ENCODE results near the gene C1QTNF9.
"Not testable (repeated sequence)": the region's sequence is repeated elsewhere in the genome, so short reads cannot be mapped to it uniquely, and the experiment has no call there.

The C1QTNF9 gene, protein sequence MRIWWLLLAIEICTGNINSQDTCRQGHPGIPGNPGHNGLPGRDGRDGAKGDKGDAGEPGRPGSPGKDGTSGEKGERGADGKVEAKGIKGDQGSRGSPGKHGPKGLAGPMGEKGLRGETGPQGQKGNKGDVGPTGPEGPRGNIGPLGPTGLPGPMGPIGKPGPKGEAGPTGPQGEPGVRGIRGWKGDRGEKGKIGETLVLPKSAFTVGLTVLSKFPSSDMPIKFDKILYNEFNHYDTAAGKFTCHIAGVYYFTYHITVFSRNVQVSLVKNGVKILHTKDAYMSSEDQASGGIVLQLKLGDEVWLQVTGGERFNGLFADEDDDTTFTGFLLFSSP

DNA sequence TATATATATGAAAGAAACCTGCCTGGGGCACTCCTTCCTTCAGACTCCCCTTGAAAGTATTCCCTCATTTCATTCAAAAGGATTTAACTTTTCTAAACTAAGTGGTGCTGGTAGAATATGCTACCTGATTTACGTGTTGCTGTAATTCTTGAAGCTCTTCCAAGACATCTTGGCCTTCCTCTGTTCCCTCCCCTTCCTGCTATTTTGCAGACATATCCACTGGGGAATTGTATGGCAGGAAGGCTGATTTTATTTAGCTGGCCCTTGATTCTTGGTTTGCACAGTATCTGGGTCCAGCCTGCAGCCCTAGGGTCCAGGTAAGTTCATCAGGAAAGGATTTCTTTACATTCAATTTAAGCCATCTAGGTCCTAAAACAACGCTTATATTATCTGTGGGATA is at the start of gene C1QTNF9:
C1QTNF9 (plus strand) TSS at position 281 of the 400 bp plus-strand sequence. CDS start 6,424 bp downstream, outside the sequence.
- DNase-seq, result not testable (repeated sequence)

DNA sequence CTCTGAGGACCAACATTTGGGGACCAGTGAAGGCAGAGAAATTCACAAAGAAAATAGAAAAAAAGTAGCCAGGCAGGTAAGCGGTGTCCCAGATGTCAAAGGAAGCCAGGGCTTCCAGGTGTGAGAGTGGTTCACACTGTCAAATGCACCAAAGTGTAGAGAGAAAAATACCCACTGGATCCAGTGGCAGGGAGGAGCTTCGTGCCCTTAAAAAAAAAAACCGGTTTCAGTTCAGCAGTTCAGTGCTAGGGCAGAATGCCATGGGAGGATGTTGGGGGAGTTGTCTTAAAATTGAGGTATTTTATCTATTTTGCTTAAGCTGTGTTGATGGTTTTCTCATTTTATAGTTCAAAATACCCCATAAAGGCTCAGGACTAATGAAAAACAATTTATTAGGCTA is 47.8 kb upstream of the C1QTNF9 start:
- DNase-seq, result no peak

DNA sequence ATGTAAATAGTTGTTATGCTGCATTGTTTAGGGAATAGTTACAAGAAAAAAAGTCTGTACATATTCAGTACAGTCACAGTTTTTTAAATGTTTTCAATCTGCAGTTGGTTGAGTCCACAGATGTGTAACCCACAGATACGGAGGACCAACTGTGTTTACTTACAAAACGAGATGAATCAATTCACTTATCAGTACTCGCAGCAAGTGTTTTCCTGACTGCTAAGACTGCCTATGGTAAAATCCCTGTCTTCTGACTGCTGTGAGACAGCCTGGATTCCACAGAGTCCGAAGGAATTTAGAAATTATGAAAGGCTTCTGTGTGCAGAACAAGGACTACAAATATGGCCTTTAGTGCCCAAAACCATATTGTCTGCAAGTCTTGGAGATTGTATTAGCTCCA is 45.7 kb upstream of the C1QTNF9 start:
- DNase-seq, result no peak

- DNase-seq, result no peak
These were observed 44.4 kb upstream of the C1QTNF9 start for GRCh38 chr13:24264976-24265375.

DNA sequence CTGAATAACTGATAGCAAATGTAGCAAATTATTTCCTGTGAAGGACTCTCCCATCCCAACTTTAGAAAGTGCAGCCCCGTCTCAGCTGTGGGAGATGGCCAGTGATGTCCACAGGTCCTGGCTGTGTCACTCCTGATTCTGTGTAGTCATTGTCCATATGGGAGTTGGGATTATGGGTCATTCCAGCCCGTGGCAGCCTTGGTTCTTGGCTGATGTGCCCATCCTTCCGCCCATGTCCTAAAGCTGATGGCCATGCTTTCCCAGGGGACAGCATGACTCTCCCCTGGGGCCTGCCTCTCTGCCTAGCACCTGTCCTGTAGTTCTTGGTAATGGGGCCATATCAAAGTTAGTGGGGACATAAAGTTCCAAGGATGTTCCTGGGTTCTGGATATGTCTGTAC is 43.9 kb upstream of the C1QTNF9 start:
- no peak for DNase-seq

DNA sequence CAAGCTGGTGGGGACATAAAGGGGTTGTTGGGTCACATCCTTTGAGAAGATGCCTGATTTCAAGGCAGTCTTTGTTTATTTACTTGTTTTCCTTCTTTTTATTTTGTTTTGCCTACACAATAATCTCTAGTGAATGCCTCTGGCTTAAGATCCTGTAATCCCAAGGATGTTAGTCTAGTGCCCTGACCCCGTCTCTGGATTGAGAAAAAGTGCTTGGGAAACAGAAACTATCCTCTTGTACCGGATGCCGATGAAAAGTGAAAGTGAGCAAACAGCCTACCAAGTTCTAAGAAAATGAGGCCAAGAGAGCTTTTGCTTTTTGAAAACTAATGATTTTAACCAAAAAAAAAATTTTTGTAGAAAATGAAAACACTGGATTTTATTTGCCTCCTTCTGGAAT is 42.1 kb upstream of the C1QTNF9 start:
- DNase-seq, result peak; percentile 61

DNA sequence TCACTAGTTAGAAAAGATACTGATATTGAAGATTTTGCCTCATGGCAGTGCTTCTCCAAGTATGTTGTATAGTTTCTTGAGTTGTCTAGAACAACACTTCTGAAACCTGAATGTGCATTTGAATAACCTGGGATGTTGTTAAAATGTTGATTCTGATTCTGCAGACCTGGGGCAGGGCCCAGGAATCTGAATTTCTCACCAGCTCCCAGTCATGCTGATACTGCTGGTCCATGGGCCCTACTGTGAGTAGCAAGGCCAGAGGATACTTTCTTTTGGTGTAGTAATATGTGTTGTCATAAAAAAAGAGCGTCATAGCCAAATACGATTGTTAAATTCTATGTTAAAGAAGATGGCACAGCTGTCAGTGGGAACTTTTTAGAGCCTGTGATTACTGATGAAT is 41.6 kb upstream of the C1QTNF9 start:
- peak; percentile 29 for DNase-seq

GRCh38 chr13:24269821-24270220 is 39.6 kb upstream of the C1QTNF9 start:
- no peak for DNase-seq

GRCh38 chr13:24270639-24271141 is 38.7 kb upstream of the C1QTNF9 start:
- DNase-seq, result peak; percentile 78

GRCh38 chr13:24271231-24271600 is 38.2 kb upstream of the C1QTNF9 start:
- DNase-seq, result no peak

- DNase-seq, result peak; percentile 51
These were observed 37.6 kb upstream of the C1QTNF9 start for GRCh38 chr13:24271601-24272451.

GRCh38 chr13:24272452-24273161 is 36.8 kb upstream of the C1QTNF9 start:
- no peak for DNase-seq

- no peak for DNase-seq
These were observed 35.5 kb upstream of the C1QTNF9 start for GRCh38 chr13:24273926-24274325.

GRCh38 chr13:24274452-24275021 is 34.8 kb upstream of the C1QTNF9 start:
- peak; percentile 29 for DNase-seq

GRCh38 chr13:24275041-24275440 is 34.3 kb upstream of the C1QTNF9 start:
- DNase-seq, result no peak

DNA sequence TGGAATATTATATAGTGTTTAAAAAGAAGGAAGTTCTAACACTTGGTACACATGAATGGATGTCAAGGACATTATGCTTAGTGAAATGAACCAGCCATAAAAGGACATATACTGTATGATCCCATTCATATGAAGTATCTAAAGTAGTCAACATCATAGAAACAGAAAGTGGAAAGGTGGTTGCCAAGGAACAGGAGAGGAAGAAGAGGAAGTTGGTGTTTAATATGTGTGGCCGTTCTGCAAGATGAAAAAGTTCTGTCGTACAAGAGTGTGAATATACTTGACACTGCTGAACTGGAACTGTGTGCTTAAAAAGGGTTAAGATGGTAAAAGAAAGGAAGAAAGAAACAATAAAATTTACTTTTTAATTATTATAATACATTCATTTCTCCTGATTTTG is 33.1 kb upstream of the C1QTNF9 start:
- DNase-seq, result peak; percentile 10

- no peak for DNase-seq
These were observed 32.5 kb upstream of the C1QTNF9 start for GRCh38 chr13:24276861-24277260.

DNA sequence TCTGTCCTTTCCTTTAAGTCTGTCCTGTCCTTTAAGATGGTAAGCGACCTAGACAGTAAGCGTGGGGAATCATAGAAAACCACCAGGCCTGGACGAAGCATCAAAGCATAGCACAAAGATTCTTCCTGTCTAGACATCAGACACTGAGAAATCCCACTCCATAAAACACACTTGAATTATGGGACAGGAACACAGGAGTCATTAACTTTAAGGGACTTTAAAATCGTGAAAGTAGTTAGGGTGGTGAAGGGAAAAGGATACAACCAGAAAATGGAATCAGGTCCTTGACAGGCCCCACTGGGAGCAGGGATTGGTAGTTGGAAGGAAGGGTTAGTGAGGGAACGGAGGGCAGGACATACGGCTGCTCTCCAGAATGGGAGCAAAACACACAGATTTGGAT is 31.6 kb upstream of the C1QTNF9 start:
- no peak for DNase-seq

- no peak for DNase-seq
These were observed 29.9 kb upstream of the C1QTNF9 start for GRCh38 chr13:24279327-24280110.

DNA sequence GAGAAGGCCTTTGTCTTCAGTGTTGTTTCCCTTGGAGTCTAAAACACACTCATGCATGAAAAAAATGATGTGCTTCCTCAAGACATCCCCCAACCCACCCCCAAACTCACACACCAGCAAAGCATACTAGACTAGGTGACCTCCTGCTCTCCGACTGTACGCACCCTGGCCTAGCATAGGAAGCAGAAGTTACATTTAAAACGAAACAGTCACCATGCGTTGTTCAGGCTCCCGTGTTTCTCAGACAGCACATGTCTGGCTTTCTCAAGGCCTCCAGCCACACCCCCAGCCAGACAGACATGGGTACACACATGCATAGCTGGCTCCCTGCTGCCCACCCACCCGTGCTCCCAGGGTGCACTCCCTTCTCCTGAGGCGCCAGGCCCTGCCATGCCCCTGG is 28.7 kb upstream of the C1QTNF9 start:
- no peak for DNase-seq

- no peak for DNase-seq
These were observed 28.0 kb upstream of the C1QTNF9 start for GRCh38 chr13:24281188-24282008.
